ENCODE measurements around the gene RALGPS1.

Gene RALGPS1

GRCh38 chr9:127098916-127099553 is 184.5 kb downstream of the RALGPS1 start (continued):
- no peak for TF ChIP-seq ZXDB (tag by site-specific recombination; IDR thresholded peaks at IDR 0.05)
- no peak for TF ChIP-seq ZNF37A (tag by site-specific recombination; IDR thresholded peaks at IDR 0.05)
- TF ChIP-seq HOXA7 (CRISPR knock-in tag; IDR thresholded peaks at IDR 0.05; ENCODE audit: borderline replicate concordance) = no peak
- no peak for TF ChIP-seq ZNF785 (tag by site-specific recombination; IDR thresholded peaks at IDR 0.05)
- TF ChIP-seq ZNF677 (tag by site-specific recombination; IDR thresholded peaks at IDR 0.05) = no peak
- no peak for TF ChIP-seq ZNF561 (tag by site-specific recombination; IDR thresholded peaks at IDR 0.05; ENCODE audit: borderline replicate concordance)
- TF ChIP-seq ZNF521 (tag by site-specific recombination; IDR thresholded peaks at IDR 0.05) = no peak
- TF ChIP-seq, protein P1, sequence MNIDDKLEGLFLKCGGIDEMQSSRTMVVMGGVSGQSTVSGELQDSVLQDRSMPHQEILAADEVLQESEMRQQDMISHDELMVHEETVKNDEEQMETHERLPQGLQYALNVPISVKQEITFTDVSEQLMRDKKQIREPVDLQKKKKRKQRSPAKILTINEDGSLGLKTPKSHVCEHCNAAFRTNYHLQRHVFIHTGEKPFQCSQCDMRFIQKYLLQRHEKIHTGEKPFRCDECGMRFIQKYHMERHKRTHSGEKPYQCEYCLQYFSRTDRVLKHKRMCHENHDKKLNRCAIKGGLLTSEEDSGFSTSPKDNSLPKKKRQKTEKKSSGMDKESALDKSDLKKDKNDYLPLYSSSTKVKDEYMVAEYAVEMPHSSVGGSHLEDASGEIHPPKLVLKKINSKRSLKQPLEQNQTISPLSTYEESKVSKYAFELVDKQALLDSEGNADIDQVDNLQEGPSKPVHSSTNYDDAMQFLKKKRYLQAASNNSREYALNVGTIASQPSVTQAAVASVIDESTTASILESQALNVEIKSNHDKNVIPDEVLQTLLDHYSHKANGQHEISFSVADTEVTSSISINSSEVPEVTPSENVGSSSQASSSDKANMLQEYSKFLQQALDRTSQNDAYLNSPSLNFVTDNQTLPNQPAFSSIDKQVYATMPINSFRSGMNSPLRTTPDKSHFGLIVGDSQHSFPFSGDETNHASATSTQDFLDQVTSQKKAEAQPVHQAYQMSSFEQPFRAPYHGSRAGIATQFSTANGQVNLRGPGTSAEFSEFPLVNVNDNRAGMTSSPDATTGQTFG (tag by site-specific recombination; IDR thresholded peaks at IDR 0.05; ENCODE audit: borderline replicate concordance) = no peak

DNA sequence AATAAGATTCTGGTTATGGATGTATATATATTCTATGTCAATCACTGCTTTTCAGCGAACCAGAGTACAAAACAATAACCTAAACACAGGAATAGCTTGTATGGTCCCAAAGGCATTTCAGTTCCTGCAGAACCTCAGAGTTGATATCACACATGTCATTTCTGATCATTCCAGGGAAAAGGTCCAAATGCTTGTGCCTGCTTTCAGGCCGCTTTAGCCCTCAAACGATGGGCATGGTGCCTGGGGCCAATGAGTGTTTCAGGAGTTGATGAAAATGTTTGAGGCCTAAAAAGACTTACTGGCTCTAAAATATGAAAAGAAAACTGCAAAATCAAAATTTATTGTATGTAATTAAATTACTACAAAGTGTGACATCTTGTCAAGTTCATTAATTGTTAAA is 185.1 kb downstream of the RALGPS1 start:
- CTCF ChIA-PET = interaction anchor here (1.1 kb wide), 1 partner anchor 14 kb away, joined by 4 read pairs; no protein-coding TSS in a partner anchor
- Histone ChIP-seq H3K27ac (ENCODE audit: extremely low read depth, low read depth, low read length) (no peak overlapping the region), H3K36me3 (ENCODE audit: control insufficient read depth in 2 of 2, insufficient read depth in 1 of 2, low read length in 2 of 2) (no peaks in the 10 kb centered on the region), H3K9me3 (ENCODE audit: control insufficient read depth, insufficient read depth, low read depth, low read length) (no peaks in the 10 kb centered on the region), H3K4me1 (ENCODE audit: control insufficient read depth, insufficient read depth, low read length) (no peaks in the 10 kb centered on the region), H3K4me3 (ENCODE audit: low read depth, low read length) (no peak overlapping the region)
- no peak for TF ChIP-seq KLF1 (tag by site-specific recombination; IDR thresholded peaks at IDR 0.05)
- TF ChIP-seq, protein P2, sequence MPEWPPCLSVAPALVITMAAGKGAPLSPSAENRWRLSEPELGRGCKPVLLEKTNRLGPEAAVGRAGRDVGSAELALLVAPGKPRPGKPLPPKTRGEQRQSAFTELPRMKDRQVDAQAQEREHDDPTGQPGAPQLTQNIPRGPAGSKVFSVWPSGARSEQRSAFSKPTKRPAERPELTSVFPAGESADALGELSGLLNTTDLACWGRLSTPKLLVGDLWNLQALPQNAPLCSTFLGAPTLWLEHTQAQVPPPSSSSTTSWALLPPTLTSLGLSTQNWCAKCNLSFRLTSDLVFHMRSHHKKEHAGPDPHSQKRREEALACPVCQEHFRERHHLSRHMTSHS (tag by site-specific recombination; IDR thresholded peaks at IDR 0.05) = no peak
- TF ChIP-seq SCRT2 (tag by site-specific recombination; IDR thresholded peaks at IDR 0.05) = no peak
- no peak for TF ChIP-seq TCF7L2 (IDR thresholded peaks at IDR 0.05; ENCODE audit: borderline replicate concordance, low read depth, low read length)
- TF ChIP-seq, protein P3, sequence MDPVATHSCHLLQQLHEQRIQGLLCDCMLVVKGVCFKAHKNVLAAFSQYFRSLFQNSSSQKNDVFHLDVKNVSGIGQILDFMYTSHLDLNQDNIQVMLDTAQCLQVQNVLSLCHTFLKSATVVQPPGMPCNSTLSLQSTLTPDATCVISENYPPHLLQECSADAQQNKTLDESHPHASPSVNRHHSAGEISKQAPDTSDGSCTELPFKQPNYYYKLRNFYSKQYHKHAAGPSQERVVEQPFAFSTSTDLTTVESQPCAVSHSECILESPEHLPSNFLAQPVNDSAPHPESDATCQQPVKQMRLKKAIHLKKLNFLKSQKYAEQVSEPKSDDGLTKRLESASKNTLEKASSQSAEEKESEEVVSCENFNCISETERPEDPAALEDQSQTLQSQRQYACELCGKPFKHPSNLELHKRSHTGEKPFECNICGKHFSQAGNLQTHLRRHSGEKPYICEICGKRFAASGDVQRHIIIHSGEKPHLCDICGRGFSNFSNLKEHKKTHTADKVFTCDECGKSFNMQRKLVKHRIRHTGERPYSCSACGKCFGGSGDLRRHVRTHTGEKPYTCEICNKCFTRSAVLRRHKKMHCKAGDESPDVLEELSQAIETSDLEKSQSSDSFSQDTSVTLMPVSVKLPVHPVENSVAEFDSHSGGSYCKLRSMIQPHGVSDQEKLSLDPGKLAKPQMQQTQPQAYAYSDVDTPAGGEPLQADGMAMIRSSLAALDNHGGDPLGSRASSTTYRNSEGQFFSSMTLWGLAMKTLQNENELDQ (tag by site-specific recombination; IDR thresholded peaks at IDR 0.05; ENCODE audit: low read depth) = no peak
- no peak for TF ChIP-seq ZSCAN23 (tag by site-specific recombination; IDR thresholded peaks at IDR 0.05)
- no peak for TF ChIP-seq ZNF366 (tag by site-specific recombination; conservative IDR thresholded peaks at IDR 0.05)
- TF ChIP-seq ZNF513 (tag by site-specific recombination; IDR thresholded peaks at IDR 0.05) = no peak
- no peak for TF ChIP-seq ZEB2 (tag by site-specific recombination; IDR thresholded peaks at IDR 0.05)
- TF ChIP-seq ZNF585B (tag by site-specific recombination; IDR thresholded peaks at IDR 0.05) = no peak
- TF ChIP-seq ZBTB6 (tag by site-specific recombination; IDR thresholded peaks at IDR 0.05) = no peak
- no peak for TF ChIP-seq IKZF3 (tag by site-specific recombination; IDR thresholded peaks at IDR 0.05)
- TF ChIP-seq ZNF571 (tag by site-specific recombination; IDR thresholded peaks at IDR 0.05) = no peak
- no peak for TF ChIP-seq ZNF510 (tag by site-specific recombination; IDR thresholded peaks at IDR 0.05; ENCODE audit: insufficient replicate concordance)
- TF ChIP-seq, protein P4, sequence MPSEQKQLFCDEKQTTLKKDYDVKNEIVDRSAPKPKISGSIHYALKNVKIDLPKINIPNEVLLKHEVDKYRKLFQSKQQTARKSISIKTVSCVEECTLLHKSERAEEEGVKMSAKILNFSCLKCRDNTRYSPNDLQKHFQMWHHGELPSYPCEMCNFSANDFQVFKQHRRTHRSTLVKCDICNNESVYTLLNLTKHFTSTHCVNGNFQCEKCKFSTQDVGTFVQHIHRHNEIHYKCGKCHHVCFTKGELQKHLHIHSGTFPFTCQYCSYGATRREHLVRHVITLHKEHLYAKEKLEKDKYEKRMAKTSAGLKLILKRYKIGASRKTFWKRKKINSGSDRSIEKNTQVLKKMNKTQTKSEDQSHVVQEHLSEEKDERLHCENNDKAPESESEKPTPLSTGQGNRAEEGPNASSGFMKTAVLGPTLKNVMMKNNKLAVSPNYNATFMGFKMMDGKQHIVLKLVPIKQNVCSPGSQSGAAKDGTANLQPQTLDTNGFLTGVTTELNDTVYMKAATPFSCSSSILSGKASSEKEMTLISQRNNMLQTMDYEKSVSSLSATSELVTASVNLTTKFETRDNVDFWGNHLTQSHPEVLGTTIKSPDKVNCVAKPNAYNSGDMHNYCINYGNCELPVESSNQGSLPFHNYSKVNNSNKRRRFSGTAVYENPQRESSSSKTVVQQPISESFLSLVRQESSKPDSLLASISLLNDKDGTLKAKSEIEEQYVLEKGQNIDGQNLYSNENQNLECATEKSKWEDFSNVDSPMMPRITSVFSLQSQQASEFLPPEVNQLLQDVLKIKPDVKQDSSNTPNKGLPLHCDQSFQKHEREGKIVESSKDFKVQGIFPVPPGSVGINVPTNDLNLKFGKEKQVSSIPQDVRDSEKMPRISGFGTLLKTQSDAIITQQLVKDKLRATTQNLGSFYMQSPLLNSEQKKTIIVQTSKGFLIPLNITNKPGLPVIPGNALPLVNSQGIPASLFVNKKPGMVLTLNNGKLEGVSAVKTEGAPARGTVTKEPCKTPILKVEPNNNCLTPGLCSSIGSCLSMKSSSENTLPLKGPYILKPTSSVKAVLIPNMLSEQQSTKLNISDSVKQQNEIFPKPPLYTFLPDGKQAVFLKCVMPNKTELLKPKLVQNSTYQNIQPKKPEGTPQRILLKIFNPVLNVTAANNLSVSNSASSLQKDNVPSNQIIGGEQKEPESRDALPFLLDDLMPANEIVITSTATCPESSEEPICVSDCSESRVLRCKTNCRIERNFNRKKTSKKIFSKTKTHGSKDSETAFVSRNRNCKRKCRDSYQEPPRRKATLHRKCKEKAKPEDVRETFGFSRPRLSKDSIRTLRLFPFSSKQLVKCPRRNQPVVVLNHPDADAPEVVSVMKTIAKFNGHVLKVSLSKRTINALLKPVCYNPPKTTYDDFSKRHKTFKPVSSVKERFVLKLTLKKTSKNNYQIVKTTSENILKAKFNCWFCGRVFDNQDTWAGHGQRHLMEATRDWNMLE (tag by site-specific recombination; conservative IDR thresholded peaks at IDR 0.05; ENCODE audit: low read depth) = no peak
- POLR2A ChIA-PET = no interaction called here
